SIG-M5 (cell line): ENCODE data around the gene PCCA.
A peak's percentile ranks its signal among the peaks of the same experiment; 100 is the strongest.
"Not testable (repeated sequence)": the region's sequence is repeated elsewhere in the genome, so short reads cannot be mapped to it uniquely, and the experiment has no call there.

Experiments used
- DNase-seq: peaks from one replicate; lab custom pipeline; 2025; lab: John Stamatoyannopoulos, UW

Gene PCCA

GRCh38 chr13:100098445-100099116 lies 9.7 kb downstream of the PCCA start:
- DNase-seq: no peak

- DNase-seq: not testable (repeated sequence)
Observed at GRCh38 chr13:100099117-100099445, 10.2 kb downstream of the PCCA start.

- no peak for DNase-seq
Observed at GRCh38 chr13:100100115-100100879, 11.4 kb downstream of the PCCA start.

GRCh38 chr13:100102042-100102441 lies 13.1 kb downstream of the PCCA start:
- no peak for DNase-seq

- no peak for DNase-seq
Observed at GRCh38 chr13:100106005-100106404, 17.1 kb downstream of the PCCA start.

GRCh38 chr13:100106705-100107104 lies 17.8 kb downstream of the PCCA start:
- no peak for DNase-seq

- DNase-seq: no peak
Observed at GRCh38 chr13:100108913-100109507, 20.1 kb downstream of the PCCA start.

GRCh38 chr13:100110269-100110668 lies 21.4 kb downstream of the PCCA start:
- DNase-seq: no peak

GRCh38 chr13:100112186-100112838 lies 23.4 kb downstream of the PCCA start:
- DNase-seq: no peak

GRCh38 chr13:100115693-100116254 lies 26.9 kb downstream of the PCCA start:
- no peak for DNase-seq

- peak; percentile 78 for DNase-seq
Observed at GRCh38 chr13:100124265-100124664, 35.4 kb downstream of the PCCA start.

GRCh38 chr13:100125946-100126345 lies 37.1 kb downstream of the PCCA start:
- no peak for DNase-seq

GRCh38 chr13:100128373-100128772 lies 39.5 kb downstream of the PCCA start:
- DNase-seq: no peak

- DNase-seq: no peak
Observed at GRCh38 chr13:100128838-100129237, 39.9 kb downstream of the PCCA start.

GRCh38 chr13:100129605-100130004 lies 40.7 kb downstream of the PCCA start:
- no peak for DNase-seq

- no peak for DNase-seq
Observed at GRCh38 chr13:100130092-100130491, 41.2 kb downstream of the PCCA start.

- no peak for DNase-seq
Observed at GRCh38 chr13:100130930-100131511, 42.1 kb downstream of the PCCA start.

- no peak for DNase-seq
Observed at GRCh38 chr13:100131863-100132574, 43.1 kb downstream of the PCCA start.

GRCh38 chr13:100138859-100139491 lies 50.1 kb downstream of the PCCA start:
- DNase-seq: no peak

- no peak for DNase-seq
Observed at GRCh38 chr13:100139817-100140216, 50.9 kb downstream of the PCCA start.

GRCh38 chr13:100140441-100140840 lies 51.5 kb downstream of the PCCA start:
- no peak for DNase-seq
